Neutrophil (primary cell): ENCODE results near the gene RAD51B.

ENCODE experiments used
- H3K27ac ChIP-seq: fragments of 200-600 bp; sonication (generic); 2 replicates; pipeline ENCODE4 v1.5.1; 2016; ENCODE audit warnings: mild to moderate bottlenecking, moderate library complexity
- H3K27me3 ChIP-seq: fragments of 200-600 bp; sonication (generic); 2 replicates; pipeline ENCODE4 v1.6.0; 2016; ENCODE audit warnings: mild to moderate bottlenecking
- H3K36me3 ChIP-seq: fragments of 200-600 bp; sonication (generic); 2 replicates; pipeline ENCODE4 v1.5.1; 2017
- H3K4me1 ChIP-seq, 2 experiments: fragments of 200-600 bp in 1 of 2; sonication (generic) in 1 of 2; 1 replicate in 1 of 2; 2 replicates in 1 of 2; pipeline versions ENCODE4 v1.5.1 to v1.6.1; 2013 to 2016; ENCODE audit warnings: low read depth in 1 of 2, low read length in 1 of 2, mild to moderate bottlenecking in 1 of 2, moderate library complexity in 1 of 2; ENCODE audit not compliant: control insufficient read depth in 1 of 2, insufficient read depth in 1 of 2
- H3K4me3 ChIP-seq, 2 experiments: fragments of 200-600 bp in 1 of 2; sonication (generic) in 1 of 2; 1 replicate in 1 of 2; 2 replicates in 1 of 2; pipeline ENCODE4 v1.5.1; 2013 to 2016; ENCODE audit warnings: low read depth in 1 of 2, low read length in 1 of 2, mild to moderate bottlenecking in 1 of 2, moderate library complexity in 1 of 2
- H3K9me3 ChIP-seq: fragments of 200-600 bp; sonication (generic); 2 replicates; pipeline ENCODE4 v1.5.1; 2016
- CTCF ChIP-seq: fragments of 200-600 bp; sonication (generic); IDR thresholded peaks from 2 replicates; pipeline ENCODE4 v1.5.1; 2016; ENCODE audit warnings: antibody characterized with exemption

The RAD51B gene

GRCh38 chr14:68665131-68665530 lies 845.6 kb downstream of the RAD51B start:
- Histone ChIP-seq H3K27ac (no peak overlapping the region), H3K4me1 (no peaks in the 10 kb centered on the region), H3K27me3 (no peaks in the 10 kb centered on the region)

GRCh38 chr14:68665792-68666204 lies 846.2 kb downstream of the RAD51B start:
- H3K9me3 ChIP-seq, result no peaks in the 10 kb centered on the region
- no peaks in the 10 kb centered on the region for H3K4me1 ChIP-seq
- H3K36me3 ChIP-seq, result no peaks in the 10 kb centered on the region
- no peak for TF ChIP-seq CTCF
- no peaks in the 10 kb centered on the region for H3K27me3 ChIP-seq
- H3K4me3 ChIP-seq, result no peak overlapping the region
- H3K27ac ChIP-seq, result no peak overlapping the region

More at GRCh38 chr14:68665131-68665530, 845.6 kb downstream of the RAD51B start:
- Histone ChIP-seq H3K4me3 (no peak overlapping the region), H3K9me3 (no peaks in the 10 kb centered on the region), H3K36me3 (no peaks in the 10 kb centered on the region)
- TF ChIP-seq CTCF, result no peak

GRCh38 chr14:68666236-68666635 lies 846.7 kb downstream of the RAD51B start:
- no peaks in the 10 kb centered on the region for H3K4me1 ChIP-seq
- TF ChIP-seq CTCF, result no peak
- no peak overlapping the region for H3K27ac ChIP-seq
- H3K9me3 ChIP-seq, result no peaks in the 10 kb centered on the region
- no peak overlapping the region for H3K4me3 ChIP-seq
- H3K36me3 ChIP-seq, result no peaks in the 10 kb centered on the region
- no peaks in the 10 kb centered on the region for H3K27me3 ChIP-seq

GRCh38 chr14:68666899-68667298 lies 847.3 kb downstream of the RAD51B start:
- no peak for TF ChIP-seq CTCF
- Histone ChIP-seq H3K27ac (no peak overlapping the region), H3K4me1 (no peaks in the 10 kb centered on the region), H3K4me3 (no peak overlapping the region), H3K9me3 (no peaks in the 10 kb centered on the region), H3K27me3 (no peaks in the 10 kb centered on the region), H3K36me3 (no peaks in the 10 kb centered on the region)

- Histone ChIP-seq H3K4me3 (no peak overlapping the region), H3K36me3 (no peaks in the 10 kb centered on the region), H3K4me1 (no peaks in the 10 kb centered on the region), H3K9me3 (no peaks in the 10 kb centered on the region), H3K27me3 (no peaks in the 10 kb centered on the region), H3K27ac (no peak overlapping the region)
- no peak for TF ChIP-seq CTCF
Observed at GRCh38 chr14:68667313-68667791, 847.8 kb downstream of the RAD51B start.

GRCh38 chr14:68668028-68668427 lies 848.4 kb downstream of the RAD51B start:
- no peaks in the 10 kb centered on the region for H3K36me3 ChIP-seq
- no peak overlapping the region for H3K27ac ChIP-seq
- no peak for TF ChIP-seq CTCF
- no peaks in the 10 kb centered on the region for H3K27me3 ChIP-seq
- no peak overlapping the region for H3K4me3 ChIP-seq
- H3K9me3 ChIP-seq, result no peaks in the 10 kb centered on the region
- no peaks in the 10 kb centered on the region for H3K4me1 ChIP-seq
